ENCODE measurements around the gene AGPAT4. TPM values are rescaled to one million over a fixed set of nuclear protein-coding genes. Genes with fewer than 3 reads are reported as not detected.

Gene AGPAT4
- total RNA-seq, 1 experiment from 2014 or later, result 15.5 TPM

GRCh38 chr6:161316531-161316930 lies 42.7 kb upstream of the AGPAT4 start:
- Histone ChIP-seq H3K9me3 (ENCODE audit: control insufficient read depth in 1 of 2, insufficient read depth in 1 of 2, low read depth in 1 of 2, low read length in 2 of 2) (peaks cover 0 to 3% of the 10 kb centered on the region in 2 experiments; a peak in 1 of 4 replicates), H2AFZ (ENCODE audit: low read depth, low read length, poor library complexity, severe bottlenecking) (no peak overlapping the region), H3K27ac (ENCODE audit: low read depth, low read length) (no peak overlapping the region), H3K27me3 (ENCODE audit: insufficient read depth, low read length) (no peaks in the 10 kb centered on the region), H3K4me3 (replicated peaks in 1 of 2; ENCODE audit: low read depth in 1 of 2, low read length in 2 of 2) (no peak overlapping the region), H3K4me2 (ENCODE audit: low read length) (no peak overlapping the region), H3K36me3 (ENCODE audit: control insufficient read depth in 1 of 2, insufficient read depth in 2 of 2, low read length in 2 of 2) (no peaks in the 10 kb centered on the region), H3K9ac (ENCODE audit: low read length) (no peak overlapping the region), H3K79me2 (ENCODE audit: insufficient read depth, low read length) (no peaks in the 10 kb centered on the region), H4K20me1 (ENCODE audit: insufficient read depth) (no peaks in the 10 kb centered on the region), H3K9me2 (ENCODE audit: insufficient read depth) (no peaks in the 10 kb centered on the region), H3K4me1 (ENCODE audit: control insufficient read depth in 1 of 2, insufficient read depth in 2 of 2, low read length in 2 of 2) (peaks cover 0 to 20% of the 10 kb centered on the region in 2 experiments; a peak in 2 of 4 replicates)
- ATAC-seq (no peak), DNase-seq (ENCODE audit: low read depth, low spot score) (no peak)
- no peak for TF ChIP-seq TCF7L2 (IDR thresholded peaks at IDR 0.05; ENCODE audit: borderline replicate concordance, extremely low read depth, insufficient read depth, insufficient read length)
- no peak for TF ChIP-seq YY1 (IDR thresholded peaks at IDR 0.05; ENCODE audit: extremely low read depth, insufficient replicate concordance, low read depth, low read length)
- no peak for TF ChIP-seq SP1 (IDR thresholded peaks at IDR 0.05; ENCODE audit: low read depth)
- TF ChIP-seq, protein P1, sequence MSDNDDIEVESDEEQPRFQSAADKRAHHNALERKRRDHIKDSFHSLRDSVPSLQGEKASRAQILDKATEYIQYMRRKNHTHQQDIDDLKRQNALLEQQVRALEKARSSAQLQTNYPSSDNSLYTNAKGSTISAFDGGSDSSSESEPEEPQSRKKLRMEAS (IDR thresholded peaks at IDR 0.05), result no peak
- no peak for TF ChIP-seq SIN3A (IDR thresholded peaks at IDR 0.05; ENCODE audit: low read depth)
- no peak for TF ChIP-seq ATF3 (IDR thresholded peaks at IDR 0.05)
- no peak for TF ChIP-seq JUND (IDR thresholded peaks at IDR 0.05)
- no peak for TF ChIP-seq ZNF274 (IDR thresholded peaks at IDR 0.05; ENCODE audit: low read depth, low read length)
- no peak for TF ChIP-seq RAD21 (IDR thresholded peaks at IDR 0.05; ENCODE audit: low read depth)
- TF ChIP-seq, protein P2, sequence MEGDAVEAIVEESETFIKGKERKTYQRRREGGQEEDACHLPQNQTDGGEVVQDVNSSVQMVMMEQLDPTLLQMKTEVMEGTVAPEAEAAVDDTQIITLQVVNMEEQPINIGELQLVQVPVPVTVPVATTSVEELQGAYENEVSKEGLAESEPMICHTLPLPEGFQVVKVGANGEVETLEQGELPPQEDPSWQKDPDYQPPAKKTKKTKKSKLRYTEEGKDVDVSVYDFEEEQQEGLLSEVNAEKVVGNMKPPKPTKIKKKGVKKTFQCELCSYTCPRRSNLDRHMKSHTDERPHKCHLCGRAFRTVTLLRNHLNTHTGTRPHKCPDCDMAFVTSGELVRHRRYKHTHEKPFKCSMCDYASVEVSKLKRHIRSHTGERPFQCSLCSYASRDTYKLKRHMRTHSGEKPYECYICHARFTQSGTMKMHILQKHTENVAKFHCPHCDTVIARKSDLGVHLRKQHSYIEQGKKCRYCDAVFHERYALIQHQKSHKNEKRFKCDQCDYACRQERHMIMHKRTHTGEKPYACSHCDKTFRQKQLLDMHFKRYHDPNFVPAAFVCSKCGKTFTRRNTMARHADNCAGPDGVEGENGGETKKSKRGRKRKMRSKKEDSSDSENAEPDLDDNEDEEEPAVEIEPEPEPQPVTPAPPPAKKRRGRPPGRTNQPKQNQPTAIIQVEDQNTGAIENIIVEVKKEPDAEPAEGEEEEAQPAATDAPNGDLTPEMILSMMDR (IDR thresholded peaks at IDR 0.05 in 2 of 3, conservative IDR thresholded peaks at IDR 0.05 in 1 of 3; ENCODE audit: borderline replicate concordance in 1 of 3, insufficient read depth in 1 of 3, low read depth in 2 of 3, low read length in 2 of 3), result no peak
- no peak for TF ChIP-seq CBX3 (IDR thresholded peaks at IDR 0.05; ENCODE audit: low read depth)
- TF ChIP-seq EGR1 (IDR thresholded peaks at IDR 0.05; ENCODE audit: low read depth), result no peak
- no peak for TF ChIP-seq ELF1 (IDR thresholded peaks at IDR 0.05; ENCODE audit: borderline replicate concordance, low read depth)
- TF ChIP-seq, protein P3, sequence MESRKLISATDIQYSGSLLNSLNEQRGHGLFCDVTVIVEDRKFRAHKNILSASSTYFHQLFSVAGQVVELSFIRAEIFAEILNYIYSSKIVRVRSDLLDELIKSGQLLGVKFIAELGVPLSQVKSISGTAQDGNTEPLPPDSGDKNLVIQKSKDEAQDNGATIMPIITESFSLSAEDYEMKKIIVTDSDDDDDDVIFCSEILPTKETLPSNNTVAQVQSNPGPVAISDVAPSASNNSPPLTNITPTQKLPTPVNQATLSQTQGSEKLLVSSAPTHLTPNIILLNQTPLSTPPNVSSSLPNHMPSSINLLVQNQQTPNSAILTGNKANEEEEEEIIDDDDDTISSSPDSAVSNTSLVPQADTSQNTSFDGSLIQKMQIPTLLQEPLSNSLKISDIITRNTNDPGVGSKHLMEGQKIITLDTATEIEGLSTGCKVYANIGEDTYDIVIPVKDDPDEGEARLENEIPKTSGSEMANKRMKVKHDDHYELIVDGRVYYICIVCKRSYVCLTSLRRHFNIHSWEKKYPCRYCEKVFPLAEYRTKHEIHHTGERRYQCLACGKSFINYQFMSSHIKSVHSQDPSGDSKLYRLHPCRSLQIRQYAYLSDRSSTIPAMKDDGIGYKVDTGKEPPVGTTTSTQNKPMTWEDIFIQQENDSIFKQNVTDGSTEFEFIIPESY (IDR thresholded peaks at IDR 0.05; ENCODE audit: extremely low read depth, insufficient replicate concordance, low read length), result no peak
- TF ChIP-seq ZFX (IDR thresholded peaks at IDR 0.05), result no peak
- no peak for TF ChIP-seq CEBPB (IDR thresholded peaks at IDR 0.05; ENCODE audit: low read depth)
- TF ChIP-seq POLR2A (IDR thresholded peaks at IDR 0.05; ENCODE audit: borderline replicate concordance, extremely low read depth, insufficient read depth, insufficient read length), result no peak
- TF ChIP-seq REST (IDR thresholded peaks at IDR 0.05; ENCODE audit: low read depth), result no peak
- no peak for TF ChIP-seq FOSL1 (IDR thresholded peaks at IDR 0.05; ENCODE audit: low read depth)
- BruUV-seq (replicated peaks), result no TSS peak
- intact Hi-C loops (cut with micrococcal nuclease), result loop anchor here (5.0 kb wide), 1 partner anchor 89 kb away; no protein-coding TSS in a partner anchor
- POLR2A ChIA-PET, result no interaction called here
- RAD21 ChIA-PET (ENCODE audit: low non-redundant PET in 1 of 2, low total read pairs in 2 of 2, uncharacterized antibody in 2 of 2, unreplicated experiment in 2 of 2), result interaction anchor here in 1 of 2 experiments (0.7 kb wide), 1 partner anchor 33 kb away, joined by 3 read pairs; no protein-coding TSS in a partner anchor
- CTCF ChIA-PET, result no interaction called here

Data from HCT116 (cell line).